Heart left ventricle (tissue), 16 donors: Measurements from ENCODE around the gene FAM20C. TPM values are rescaled to one million over a fixed set of nuclear protein-coding genes. Genes with fewer than 3 reads are reported as not detected.

Experiments used
- ATAC-seq, 4 donors: fragments of 200-7000 bp; cut with Tn5 transposase; one replicate each; pipeline ENCODE4 v1.9.1; 2020 to 2022; ENCODE audit warnings: moderate library complexity in 4 of 4, mild to moderate bottlenecking in 3 of 4, moderate number of reproducible peaks in 1 of 4
- DNase-seq, 5 donors: peaks; one replicate each; pipeline ENCODE4 v3.0.0-alpha.2; 2020
- H3K27ac ChIP-seq, 12 donors: fragments of 200-600 bp; sonication (generic) in 4 of 12; one replicate each; pipeline versions ENCODE4 v1.5.0 to v1.8.0; 2016 to 2022; ENCODE audit warnings: mild to moderate bottlenecking in 2 of 12
- H3K27me3 ChIP-seq, 9 donors: fragments of 200-600 bp; sonication (generic) in 2 of 9; one replicate each; pipeline versions ENCODE4 v1.5.1 to v1.8.0; 2016 to 2022; ENCODE audit warnings: mild to moderate bottlenecking in 3 of 9
- H3K36me3 ChIP-seq, 9 donors: fragments of 200-600 bp; sonication (generic) in 2 of 9; one replicate each; pipeline versions ENCODE4 v1.5.0 to v1.8.0; 2018 to 2022; ENCODE audit warnings: mild to moderate bottlenecking in 2 of 9
- H3K4me1 ChIP-seq, 12 donors: fragments of 200-600 bp; sonication (generic) in 4 of 12; one replicate each; pipeline versions ENCODE4 v1.5.0 to v1.8.0; 2016 to 2022; ENCODE audit warnings: mild to moderate bottlenecking in 3 of 12
- H3K4me3 ChIP-seq, 12 donors: fragments of 200-600 bp; sonication (generic) in 4 of 12; one replicate each; pipeline versions ENCODE4 v1.5.0 to v1.8.0; 2017 to 2022; ENCODE audit warnings: mild to moderate bottlenecking in 9 of 12, moderate library complexity in 4 of 12
- H3K9me3 ChIP-seq, 12 donors: fragments of 200-600 bp; sonication (generic) in 4 of 12; one replicate each; pipeline versions ENCODE4 v1.5.0 to v1.8.0; 2016 to 2022; ENCODE audit warnings: mild to moderate bottlenecking in 1 of 12
- POLR2A ChIP-seq, 2 donors: fragments of 450-650 bp; IDR thresholded peaks; one replicate each; pipeline ENCODE4 v1.6.1; 2017; ENCODE audit warnings: antibody characterized with exemption in 2 of 2, mild to moderate bottlenecking in 2 of 2, moderate library complexity in 2 of 2
- WGBS, 4 donors: extraction: QIAGEN DNeasy Blood & Tissue Kit in 2 of 4; methylation state at CpG; one replicate each; pipeline versions ENCODE4 v1.1.5 to v1.1.7; 2013 to 2018; 5-methylcytosine and 5-hydroxymethylcytosine counted together
- intact Hi-C, 10 donors: fragments of 100-400 bp; cut with DNase I; formaldehyde crosslinking; loops; one replicate each; pipeline versions ENCODE4 v1.11.1 to v1.14.2; 2022
- polyA plus RNA-seq, 2 donors: library from polyadenylated mRNA; stranded (reverse); fragments of 200-250 nt; gene quantifications; one replicate each; pipeline ENCODE4 v1.2.3, GENCODE V29; 2013
- total RNA-seq, 9 donors: library from RNA; depleted of rRNA in 2 of 9; stranded (reverse); fragments of >200 nt in 2 of 9; fragmentation: NEBNext Ultra II Directional in 3 of 9; extraction: Animal tissue kit (Norgen Biotek cat#: 25700) in 3 of 9; gene quantifications; one replicate each; pipeline versions ENCODE4 v1.1.0 to v1.2.4, GENCODE V29; 2016 to 2023
- TF ChIP-seq, protein P1 (sequence below), 12 donors: fragments of 200-600 bp; sonication (generic) in 4 of 12; IDR thresholded peaks; one replicate each; pipeline versions ENCODE4 v1.5.0 to v1.8.0; 2018 to 2022; ENCODE audit warnings: antibody characterized with exemption in 12 of 12, mild to moderate bottlenecking in 5 of 12
- donor health status: ischemic (EF 13 %, LVEDD 7.1; RV severe dilation, severe dysfunction).
- donor health status: healthy with polysubstance abuse.
- donor health status: DM: no; HTN: yes; CAD: no.
- donor health status: DM: no; HTN: no; CAD: no.
- donor health status: ischemic (EF 25% LVEDD 6.9; RV normal size, moderate dysfunction).
- donor health status: ischemic (EF 25% LVEDD 5.7; RV mildly dilated, moderate dysfunction).
- donor health status: healthy.
- donor health status: DM: yes; HTN: yes; CAD: no.
- donor health status: ischemic (EF 35%, LVEDD 5.7; RV mildly dilated, moderate dysfunction).
- donor health status: nonischemic (EF 11% LVEDD 7.7; RV severe dilation, severe dysfunction).
- donor health status: DM: yes; HTN: yes; CAD: no.
- donor health status: PGD.
- donor health status: ischemic (EF 29% LVEDD 5.4; RV normal size, mild dysfunction).
- donor health status: nonischemic (EF 23%, LVEDD 6.1; RV moderate dilation, normal function).

Gene FAM20C
- total and polyA plus RNA-seq, 11 donors, result 11.1 to 52.0 (median 21.0) TPM

DNA sequence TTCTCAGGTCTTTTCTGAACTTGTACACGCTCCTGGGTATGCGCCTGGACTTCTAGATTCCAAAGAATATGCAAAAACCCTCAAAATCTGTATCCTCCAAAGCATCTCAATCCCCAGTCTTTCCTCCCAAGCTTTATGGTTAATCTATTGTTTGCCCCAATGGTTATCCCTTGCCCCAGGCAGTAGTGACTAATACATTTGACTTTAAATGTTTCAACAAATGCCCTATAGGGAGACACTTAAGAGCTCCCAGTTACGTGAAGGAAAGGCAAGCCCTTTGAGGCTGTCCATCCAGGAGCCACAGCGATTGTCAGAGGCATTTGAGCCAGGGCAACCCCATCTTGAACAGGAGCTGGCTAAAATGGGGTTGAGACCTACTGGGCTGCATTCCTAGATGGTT is 84.9 kb downstream of the FAM20C start:
- WGBS, 4 donors, result 85 to 93% (median 86%) methylated on average over 4 of the region's 4 CpGs
- Histone ChIP-seq H3K4me3 (no peak overlapping the region), H3K4me1 (no peaks in the 10 kb centered on the region), H3K9me3 (peaks cover 0 to 28% (median 6%) of the 10 kb centered on the region in 12 donors), H3K36me3 (no peaks in the 10 kb centered on the region), H3K27me3 (peaks cover 0 to 6% (median 0%) of the 10 kb centered on the region in 9 donors), H3K27ac (no peak overlapping the region)
- ATAC-seq (no peak), DNase-seq (peak in 2 of 5 donors; percentile 2 to 6)
- intact Hi-C loops, result no loop called here
- TF ChIP-seq, protein P1, sequence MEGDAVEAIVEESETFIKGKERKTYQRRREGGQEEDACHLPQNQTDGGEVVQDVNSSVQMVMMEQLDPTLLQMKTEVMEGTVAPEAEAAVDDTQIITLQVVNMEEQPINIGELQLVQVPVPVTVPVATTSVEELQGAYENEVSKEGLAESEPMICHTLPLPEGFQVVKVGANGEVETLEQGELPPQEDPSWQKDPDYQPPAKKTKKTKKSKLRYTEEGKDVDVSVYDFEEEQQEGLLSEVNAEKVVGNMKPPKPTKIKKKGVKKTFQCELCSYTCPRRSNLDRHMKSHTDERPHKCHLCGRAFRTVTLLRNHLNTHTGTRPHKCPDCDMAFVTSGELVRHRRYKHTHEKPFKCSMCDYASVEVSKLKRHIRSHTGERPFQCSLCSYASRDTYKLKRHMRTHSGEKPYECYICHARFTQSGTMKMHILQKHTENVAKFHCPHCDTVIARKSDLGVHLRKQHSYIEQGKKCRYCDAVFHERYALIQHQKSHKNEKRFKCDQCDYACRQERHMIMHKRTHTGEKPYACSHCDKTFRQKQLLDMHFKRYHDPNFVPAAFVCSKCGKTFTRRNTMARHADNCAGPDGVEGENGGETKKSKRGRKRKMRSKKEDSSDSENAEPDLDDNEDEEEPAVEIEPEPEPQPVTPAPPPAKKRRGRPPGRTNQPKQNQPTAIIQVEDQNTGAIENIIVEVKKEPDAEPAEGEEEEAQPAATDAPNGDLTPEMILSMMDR (IDR thresholded peaks at IDR 0.05), result no peak
- no peak for TF ChIP-seq POLR2A (IDR thresholded peaks at IDR 0.05)

DNA sequence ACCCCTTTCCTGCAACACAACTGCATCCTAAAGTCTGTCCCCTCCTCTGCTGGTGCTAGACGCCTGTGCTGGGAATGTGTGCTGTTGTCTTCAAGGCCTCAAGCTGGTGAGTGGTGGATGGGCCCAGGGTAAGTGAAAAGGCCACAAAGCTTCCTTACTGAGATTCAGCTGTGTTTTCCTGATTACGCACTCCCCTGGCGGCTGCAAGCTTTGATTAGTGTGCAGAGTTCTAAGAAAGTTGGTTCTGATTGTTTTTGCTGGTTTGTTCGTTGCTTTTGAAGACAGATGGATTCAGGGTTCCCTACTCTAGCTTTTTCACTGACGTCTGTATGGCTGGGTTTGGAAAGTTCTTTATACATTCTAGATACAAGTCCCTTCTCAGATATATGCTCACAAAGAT is 85.7 kb downstream of the FAM20C start:
- Histone ChIP-seq H3K9me3 (peaks cover 0 to 23% (median 6%) of the 10 kb centered on the region in 12 donors), H3K36me3 (no peaks in the 10 kb centered on the region), H3K27ac (no peak overlapping the region), H3K27me3 (peaks cover 0 to 10% (median 0%) of the 10 kb centered on the region in 9 donors), H3K4me3 (no peak overlapping the region), H3K4me1 (no peaks in the 10 kb centered on the region)
- ATAC-seq (no peak), DNase-seq (peak in 2 of 5 donors; percentile 0 to 4)
- WGBS, 4 donors, result 79 to 87% (median 83%) methylated on average over 5 of the region's 5 CpGs
- no peak for TF ChIP-seq POLR2A (IDR thresholded peaks at IDR 0.05)
- TF ChIP-seq, protein P1 (IDR thresholded peaks at IDR 0.05), result no peak
- intact Hi-C loops, result no loop called here

DNA sequence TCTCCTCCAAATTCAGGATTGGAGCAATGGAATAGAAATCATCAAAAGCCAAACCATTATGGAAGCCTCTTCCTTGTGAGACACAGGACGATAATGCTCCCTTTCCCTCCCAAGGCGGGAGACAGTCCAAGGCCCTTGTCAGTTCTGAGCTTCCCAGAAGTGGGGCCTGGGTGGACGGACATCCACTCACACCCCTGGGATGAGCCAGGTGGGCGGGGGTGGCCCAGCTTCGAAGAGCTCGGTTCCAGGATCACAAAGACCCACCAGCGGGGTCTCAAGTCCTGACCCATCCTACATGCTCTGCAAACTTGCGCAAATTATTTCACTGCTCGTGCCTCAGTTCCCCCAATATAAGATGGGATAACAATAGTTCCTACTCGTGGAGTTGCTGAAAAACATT is 87.5 kb downstream of the FAM20C start:
- no peak for ATAC-seq
- Histone ChIP-seq H3K27me3 (peaks cover 0 to 10% (median 0%) of the 10 kb centered on the region in 9 donors), H3K9me3 (peaks cover 0 to 8% (median 0%) of the 10 kb centered on the region in 12 donors), H3K4me3 (no peak overlapping the region), H3K27ac (no peak overlapping the region), H3K4me1 (no peaks in the 10 kb centered on the region), H3K36me3 (no peaks in the 10 kb centered on the region)
- TF ChIP-seq, protein P1 (IDR thresholded peaks at IDR 0.05), result no peak
- no peak for TF ChIP-seq POLR2A (IDR thresholded peaks at IDR 0.05)
- 81 to 85% (median 83%) methylated on average over 10 of the region's 10 CpGs for WGBS, 4 donors
- intact Hi-C loops, result no loop called here
- peak in 3 of 5 donors; percentile 1 to 14 (median 5) for DNase-seq

DNA sequence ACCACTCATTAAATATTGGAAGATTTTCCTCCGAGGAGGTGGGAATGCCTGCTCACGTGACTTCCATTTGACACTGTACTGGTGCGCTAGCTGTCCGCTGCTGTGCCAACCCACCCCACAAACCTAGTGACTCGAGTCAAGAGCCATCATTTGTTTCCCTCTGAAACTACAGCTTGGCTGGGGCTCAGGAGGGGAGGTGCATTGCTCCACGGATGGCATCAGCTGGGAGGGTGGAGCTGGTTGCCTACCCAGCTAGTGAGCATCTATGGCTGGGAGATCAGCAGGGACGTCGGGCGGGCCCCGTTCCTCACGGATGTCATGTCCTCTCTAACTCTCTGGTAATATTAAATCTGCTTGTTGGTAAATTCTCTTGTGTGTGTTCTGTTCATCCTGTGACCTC is 88.1 kb downstream of the FAM20C start:
- Histone ChIP-seq H3K4me3 (no peak overlapping the region), H3K27me3 (peaks cover 0 to 10% (median 0%) of the 10 kb centered on the region in 9 donors), H3K9me3 (peaks cover 0 to 8% (median 0%) of the 10 kb centered on the region in 12 donors), H3K36me3 (no peaks in the 10 kb centered on the region), H3K27ac (no peak overlapping the region), H3K4me1 (no peaks in the 10 kb centered on the region)
- intact Hi-C loops, result no loop called here
- WGBS, 4 donors, result 77 to 83% (median 79%) methylated on average over 11 of the region's 11 CpGs
- DNase-seq (peak in 3 of 5 donors; percentile 5 to 29 (median 5)), ATAC-seq (no peak)
- TF ChIP-seq POLR2A (IDR thresholded peaks at IDR 0.05), result no peak
- TF ChIP-seq, protein P1 (IDR thresholded peaks at IDR 0.05), result no peak
